Stimulated activated CD4-positive, alpha-beta T cell treated with anti-CD3 and anti-CD28 coated beads, TNF-alpha, amount 100 ng/mL, for 4 hours (primary cell): ENCODE data around the gene ADK.
"Not testable (repeated sequence)": the region's sequence is repeated elsewhere in the genome, so short reads cannot be mapped to it uniquely, and the experiment has no call there.

ENCODE experiments used
- DNase-seq, 3 experiments: peaks; one replicate each; pipeline ENCODE4 v3.0.0-alpha.2; 2020; ENCODE audit warnings: low read depth in 3 of 3

ADK gene

DNA sequence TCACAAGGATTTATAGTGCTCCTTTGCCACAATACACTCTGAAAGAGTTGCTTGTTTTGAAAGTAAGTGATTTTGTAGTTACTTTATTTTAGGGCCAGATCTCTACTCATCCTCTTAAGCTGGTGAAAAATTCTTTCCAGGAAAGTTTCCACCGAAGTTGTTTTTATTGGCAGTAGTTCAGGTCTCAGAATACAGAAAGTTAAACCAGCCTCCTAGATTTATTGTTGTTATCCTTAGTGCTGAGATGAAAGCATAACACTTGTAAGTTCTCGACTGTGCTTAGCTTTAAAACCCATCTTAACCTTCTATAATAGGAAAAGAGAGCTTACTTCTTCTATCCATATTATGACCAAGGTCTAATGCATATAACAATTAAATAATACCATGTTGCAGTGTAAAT is 5.9 kb upstream of the ADK start:
- no peak for DNase-seq

GRCh38 chr10:74146980-74147379 is 4.0 kb upstream of the ADK start:
- not testable (repeated sequence) for DNase-seq

- peak; percentile 51 to 67 (median 65) for DNase-seq
Observed at GRCh38 chr10:74150204-74150989, 624 bp upstream of the ADK start, which contains the start of gene AP3M1. AP3M1 (minus strand) TSS chr10:74150828; CDS start chr10:74138379, 12,449 bp downstream.

- DNase-seq: no peak
Observed at GRCh38 chr10:74151879-74152722, 1.1 kb downstream of the ADK start.

DNA sequence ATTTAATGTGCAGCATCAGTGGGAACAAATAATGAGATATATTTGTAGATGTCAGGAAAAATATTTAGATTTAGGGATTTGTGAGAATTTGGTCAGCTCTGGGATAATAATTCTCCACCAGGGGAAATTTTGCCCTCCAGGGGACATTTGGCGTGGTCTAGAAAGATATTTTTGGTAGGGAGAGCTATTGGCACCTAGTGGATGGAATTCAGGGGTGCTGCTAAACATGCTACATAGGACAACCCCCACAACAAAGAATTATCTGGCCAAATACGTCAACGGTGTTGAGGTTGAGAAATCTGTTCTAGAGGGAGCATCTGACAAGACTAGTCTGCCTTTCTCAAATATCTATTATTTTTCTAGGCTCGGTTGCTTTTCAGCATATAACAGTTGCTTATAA is 2.1 kb downstream of the ADK start:
- no peak for DNase-seq

GRCh38 chr10:74153676-74154075 is 2.7 kb downstream of the ADK start:
- no peak for DNase-seq

DNA sequence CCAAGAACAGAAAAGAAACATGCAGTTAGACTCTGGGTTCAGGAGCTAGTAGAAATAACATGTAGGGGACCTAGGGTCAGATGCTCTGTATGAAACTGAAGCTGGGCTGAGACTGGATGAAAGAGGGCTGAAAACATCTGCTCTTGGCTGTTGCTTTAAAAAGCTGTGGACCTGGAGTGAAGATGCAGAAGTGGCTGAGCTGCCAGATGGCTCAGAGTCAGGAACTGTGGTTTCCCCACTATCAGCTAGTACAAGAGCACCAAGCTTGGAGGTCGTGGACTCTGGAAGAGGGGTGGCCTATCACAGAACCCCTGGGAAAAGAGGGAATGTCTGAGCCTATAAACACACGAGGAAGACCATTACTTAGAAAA is 5.9 kb downstream of the ADK start:
- DNase-seq: no peak

GRCh38 chr10:74160013-74160412 is 9.0 kb downstream of the ADK start:
- DNase-seq: no peak

DNA sequence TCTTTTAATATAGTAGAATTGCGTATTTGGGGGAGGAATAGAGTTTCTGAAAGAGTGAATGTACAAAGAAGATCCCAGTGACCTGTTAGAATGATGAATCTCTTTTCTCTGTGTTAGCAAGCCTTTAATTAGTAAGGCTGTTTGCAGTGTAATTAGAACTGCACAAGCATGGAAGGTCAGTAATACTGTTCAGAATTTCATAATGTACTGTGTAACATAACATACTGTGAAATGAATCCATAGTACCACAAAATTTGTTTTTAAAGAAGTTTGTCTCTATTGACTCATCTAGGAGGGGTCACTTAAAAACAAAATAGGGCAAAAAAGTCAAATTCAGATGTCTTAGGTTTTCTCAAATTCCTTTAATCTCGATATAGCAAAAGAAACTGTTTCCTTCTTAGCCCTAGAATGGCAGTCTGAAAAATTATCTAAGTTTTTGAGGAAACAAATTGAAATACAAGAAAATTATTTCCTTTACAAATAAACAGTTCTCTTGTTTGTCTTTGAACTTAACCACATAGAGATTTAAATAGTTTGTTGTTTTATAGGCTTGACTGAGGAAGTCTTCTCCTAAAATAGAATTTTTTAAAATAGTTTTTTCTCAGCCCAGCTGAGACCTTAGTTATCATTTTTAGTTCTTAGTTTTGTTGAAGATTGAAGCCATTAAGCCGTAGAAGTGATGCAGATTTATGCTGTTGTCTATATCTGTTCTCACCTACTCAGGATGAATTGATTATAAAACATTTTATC is 12.5 kb downstream of the ADK start:
- DNase-seq: no peak

DNA sequence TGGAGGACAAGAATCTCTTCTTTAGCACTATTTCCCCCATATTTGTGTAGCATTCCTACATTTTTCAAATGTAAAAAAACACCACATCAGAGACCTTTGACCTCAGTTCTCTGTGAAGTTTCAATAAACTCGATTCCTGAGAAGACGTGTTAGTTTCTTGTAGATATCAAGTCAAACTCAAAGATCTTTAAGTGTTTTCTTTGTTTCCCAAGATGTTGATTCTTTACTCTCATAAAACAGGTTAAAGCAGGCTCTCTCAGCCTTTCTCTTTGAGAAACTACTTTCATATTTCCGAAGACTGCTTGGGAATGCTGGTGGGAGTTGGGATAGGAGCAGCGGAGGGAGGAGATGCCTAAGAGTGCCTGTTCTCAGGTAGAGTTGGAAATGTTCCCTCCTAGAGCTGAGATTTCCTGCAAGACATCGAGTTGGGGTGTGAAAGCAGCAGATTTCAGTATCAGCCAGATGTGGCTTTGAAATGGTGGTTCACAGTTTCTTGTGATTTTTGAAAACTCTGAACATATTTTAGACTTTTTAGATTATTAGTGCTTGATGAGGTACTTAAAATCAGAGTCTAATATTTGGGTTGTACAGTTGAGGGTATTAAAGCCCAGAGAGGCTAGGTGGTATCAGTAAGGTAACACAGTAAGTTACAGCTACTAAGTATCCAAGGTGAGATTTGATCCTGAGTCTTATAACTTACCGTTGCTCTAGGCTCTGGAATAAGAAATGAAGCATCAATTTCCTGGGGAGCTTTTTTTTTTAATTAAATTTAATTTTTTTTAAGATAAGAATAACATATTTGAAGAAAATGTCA is 13.9 kb downstream of the ADK start:
- no peak for DNase-seq

GRCh38 chr10:74165530-74165901 is 14.5 kb downstream of the ADK start:
- DNase-seq: no peak

DNA sequence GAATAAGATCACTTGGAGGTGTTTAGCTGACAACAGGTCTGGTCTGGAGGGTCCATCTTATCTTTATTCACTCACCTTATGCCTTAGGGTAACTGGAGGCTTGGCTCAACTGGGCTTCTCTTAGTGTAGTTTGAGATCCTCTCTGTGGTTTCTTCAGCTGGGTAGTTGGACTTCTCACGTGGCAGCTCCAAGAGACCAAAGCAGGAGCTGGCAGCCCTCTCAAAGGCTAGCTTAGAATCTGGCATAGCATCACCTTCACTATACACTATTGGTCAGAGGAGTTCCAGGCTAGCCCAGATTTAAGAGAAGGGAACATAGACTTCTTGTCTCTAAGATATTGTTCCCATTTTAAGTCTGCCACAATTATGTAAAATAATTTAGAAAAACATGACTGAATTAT is 16.4 kb downstream of the ADK start:
- DNase-seq: no peak

DNA sequence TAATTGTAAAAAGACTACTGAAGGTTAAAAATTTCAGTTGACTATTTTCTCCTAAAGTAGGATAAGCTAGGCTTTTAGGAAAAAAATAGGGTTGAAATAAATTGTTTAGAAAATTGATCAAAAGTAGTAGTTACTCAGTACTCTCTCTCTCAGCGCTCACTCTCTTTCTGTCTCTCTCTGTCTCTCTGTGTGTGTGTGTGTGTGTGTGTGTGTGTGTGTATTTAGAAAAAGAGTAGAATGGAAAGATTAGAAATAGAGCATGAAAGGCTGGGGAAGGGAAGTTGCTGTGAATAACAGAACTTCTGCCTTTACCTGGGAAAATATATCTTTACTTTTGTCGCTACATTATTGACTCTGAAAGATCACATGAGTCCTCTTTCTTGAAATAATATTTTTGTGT is 20.6 kb downstream of the ADK start:
- no peak for DNase-seq

DNA sequence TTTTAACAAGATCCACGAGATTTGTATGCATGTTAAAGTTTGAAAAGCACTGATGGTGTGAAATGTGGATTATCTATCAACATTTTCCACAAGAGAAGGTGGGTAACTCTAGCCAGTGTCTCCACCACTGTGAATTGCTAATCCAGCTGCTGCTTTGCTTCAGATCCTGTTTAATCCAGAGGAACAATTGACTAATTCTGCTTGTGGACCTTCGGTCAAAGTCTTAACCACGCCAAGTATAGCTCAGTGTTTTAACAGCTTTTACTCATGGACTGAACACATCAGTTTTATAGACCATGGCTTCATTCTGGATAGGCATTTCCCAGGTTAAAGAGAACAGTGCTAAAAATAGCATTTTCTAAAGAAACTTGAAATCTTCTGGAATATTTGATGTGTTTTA is 23.5 kb downstream of the ADK start:
- DNase-seq: no peak

DNA sequence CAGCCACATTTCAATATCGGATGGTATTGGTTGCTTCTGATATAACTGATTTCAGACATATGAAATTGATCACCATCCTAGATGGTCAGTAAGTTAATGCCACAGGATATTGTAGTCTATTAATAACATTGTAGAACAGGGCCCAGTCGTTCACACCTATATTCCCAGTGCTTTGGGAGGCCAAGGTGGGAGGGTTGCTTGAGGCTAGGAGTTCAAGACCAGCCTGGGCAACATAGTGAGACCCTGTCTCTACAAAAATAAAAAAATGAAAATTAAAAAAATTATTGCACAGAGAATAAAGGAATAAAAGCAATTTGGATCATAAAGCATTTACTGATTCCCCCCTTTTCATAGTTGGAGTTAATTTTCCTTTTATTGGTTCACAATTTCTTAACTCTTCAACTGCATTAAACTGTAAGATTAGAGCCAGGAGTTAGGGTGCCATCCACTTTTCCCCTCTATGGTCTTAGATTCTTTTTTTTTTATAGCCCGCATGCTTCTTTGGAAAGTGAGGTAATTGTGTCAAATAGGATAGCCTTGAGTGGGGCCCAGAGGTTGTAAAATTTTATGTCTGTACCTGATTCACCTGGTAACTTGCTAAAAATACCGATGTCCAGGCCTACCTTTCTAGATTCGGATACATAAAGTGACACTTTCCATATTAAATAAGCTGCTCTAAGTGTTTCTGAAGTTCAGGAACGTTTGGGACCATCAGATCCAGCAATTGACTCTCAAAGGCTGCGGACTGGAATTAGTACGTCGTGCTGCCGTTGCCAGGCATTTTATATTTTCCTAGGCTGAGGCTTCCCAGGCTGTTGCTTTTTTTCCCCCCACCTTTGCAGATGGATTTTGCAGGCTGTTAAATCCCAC is 24.7 kb downstream of the ADK start:
- DNase-seq: no peak

DNA sequence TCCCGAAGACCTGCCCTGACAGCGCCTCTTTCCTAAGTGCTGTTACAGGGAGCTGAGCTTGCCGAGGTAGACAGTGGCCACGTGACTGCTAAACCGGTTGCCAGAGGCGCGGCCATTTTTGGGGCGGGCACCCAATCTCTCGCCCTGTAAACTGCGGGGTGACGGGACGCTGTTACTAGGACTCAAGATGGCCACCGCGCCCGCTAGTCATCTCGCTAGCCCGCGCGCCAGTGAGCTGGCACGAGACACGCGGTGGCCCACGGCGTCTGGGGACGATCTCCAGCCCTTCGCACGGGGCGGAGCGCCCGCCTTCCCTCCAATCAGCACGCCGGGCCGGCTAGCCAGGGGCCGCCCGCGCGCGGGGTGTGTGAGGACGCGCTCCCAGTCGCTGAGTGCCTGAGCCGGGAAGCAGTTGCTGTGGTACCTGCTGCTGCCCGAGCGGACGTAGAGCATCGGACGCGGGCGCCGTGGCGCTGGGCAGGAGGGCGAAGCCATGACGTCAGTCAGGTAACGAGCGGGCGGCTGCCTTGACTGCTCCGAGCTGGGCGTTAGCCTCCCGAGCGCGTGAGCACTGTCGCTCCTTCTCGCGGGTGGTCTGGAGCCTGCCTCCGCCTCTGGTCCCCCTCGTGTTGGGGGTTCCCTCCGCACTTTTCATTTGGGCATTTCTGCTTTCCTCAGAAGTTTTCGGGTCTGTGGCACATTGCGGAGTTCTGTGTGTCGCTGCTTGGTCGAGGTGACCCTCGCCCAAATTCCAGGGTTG is 25.5 kb downstream of the ADK start:
- peak; percentile 90 to 93 (median 91) for DNase-seq

DNA sequence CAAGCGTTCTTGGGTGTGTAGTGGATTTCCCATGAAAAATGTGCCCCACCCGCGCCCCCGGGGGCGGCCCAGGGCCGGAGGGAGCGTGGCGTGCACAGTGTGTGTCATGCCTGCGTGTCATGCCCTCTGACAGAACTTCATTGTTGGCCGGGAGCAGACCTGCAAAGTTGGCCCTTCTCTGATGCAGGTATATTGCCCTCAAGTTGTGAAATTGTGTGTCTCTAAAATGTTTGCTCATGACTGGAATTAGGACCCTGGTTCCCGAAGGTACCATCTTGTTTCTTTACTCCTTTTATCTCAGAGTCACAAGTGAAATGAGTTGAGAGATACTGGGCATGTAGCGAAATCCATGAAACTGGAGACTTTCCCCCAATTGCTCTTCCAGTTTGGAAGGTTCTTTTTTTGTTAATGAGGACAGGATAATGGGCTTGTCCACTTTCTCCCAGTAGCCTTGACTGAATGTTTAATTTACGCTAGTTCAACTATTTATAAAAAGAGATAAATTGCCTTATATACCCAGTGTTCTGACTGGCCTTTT is 26.2 kb downstream of the ADK start:
- peak in 2 of 3 experiments; percentile 37 to 42 for DNase-seq

DNA sequence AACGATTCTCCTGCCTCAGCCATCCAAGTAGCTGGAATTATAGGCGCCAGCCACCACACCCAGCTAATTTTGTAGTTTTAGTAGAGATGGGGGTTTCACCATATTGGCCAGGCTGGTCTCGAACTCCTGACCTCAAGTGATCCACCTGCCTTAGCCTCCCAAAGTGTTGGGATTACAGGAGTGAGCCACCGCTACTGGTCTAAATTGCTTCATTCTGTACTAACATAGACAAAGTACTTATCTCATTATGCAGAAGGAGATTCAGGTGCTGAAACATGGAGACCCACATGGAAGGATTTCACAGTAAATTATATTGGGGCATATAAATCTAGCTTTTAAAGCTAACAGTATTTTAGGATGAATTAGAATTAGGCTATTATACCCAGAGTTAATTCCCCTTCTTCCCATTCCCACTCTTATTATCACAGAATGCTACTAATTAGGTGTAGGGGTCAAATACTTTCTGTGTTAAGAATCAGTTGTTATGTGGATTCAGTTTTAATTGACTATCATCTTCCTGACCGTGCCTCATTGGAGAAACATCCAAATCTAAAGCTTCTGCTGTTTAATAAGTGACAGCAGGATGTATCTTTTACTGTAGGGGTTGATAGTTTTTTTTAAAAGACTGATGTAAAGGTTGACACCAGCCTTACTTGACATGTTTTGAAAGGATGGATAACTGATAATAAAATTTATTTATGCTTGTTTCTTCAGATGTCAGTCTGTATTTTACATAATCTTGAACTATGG is 27.2 kb downstream of the ADK start:
- no peak for DNase-seq
